HCT116 (cell line): Measurements from ENCODE around the gene RAB26. TPM values are rescaled to one million over a fixed set of nuclear protein-coding genes. Genes with fewer than 3 reads are reported as not detected.

ENCODE experiments used
- ATAC-seq: fragments of 200-7000 bp; cut with Tn5 transposase; 2 replicates; pipeline ENCODE4 v1.9.1; 2020; ENCODE audit warnings: mild to moderate bottlenecking, moderate library complexity
- BruUV-seq: library from RNA; stranded (reverse); fragments of 400-500 nt; replicated peaks from 2 replicates; lab custom pipeline; 2021; lab: Mats Ljungman, UMichigan
- CTCF ChIA-PET: fragments of 300-600 bp; sonication (Branson Sonifier 250); formaldehyde crosslinking; loops from one replicate; lab custom pipeline; 2021; ENCODE audit warnings: antibody characterized with exemption; lab: Charles Lee
- POLR2A ChIA-PET: fragments of 300-600, 350-600 bp; sonication (Branson Sonifier 250); formaldehyde crosslinking; loops from one replicate; lab custom pipeline; 2021; ENCODE audit warnings: antibody characterized with exemption; lab: Charles Lee
- RAD21 ChIA-PET, 2 experiments: fragments of 300-600 bp; sonication (Branson Sonifier 250); formaldehyde crosslinking; loops; one replicate each; lab custom pipeline; 2023; ENCODE audit warnings: low total read pairs in 2 of 2; ENCODE audit not compliant: uncharacterized antibody in 2 of 2, unreplicated experiment in 2 of 2, low non-redundant PET in 1 of 2; lab: Charles Lee
- DNase-seq: peaks from one replicate; pipeline ENCODE4 v3.0.0-alpha.2; 2010; ENCODE audit warnings: low read depth, low spot score
- H2AFZ ChIP-seq: fragments of 200-600 bp; shearing (Covaris generic), sonication (generic); 2 replicates; pipeline ENCODE4 v1.6.1; 2017; ENCODE audit warnings: low read depth, mixed run types, mixed read lengths, antibody characterized with exemption, low read length; ENCODE audit not compliant: poor library complexity, severe bottlenecking
- H3K27ac ChIP-seq: 2 replicates; pipeline ENCODE4 v1.5.1; 2012; ENCODE audit warnings: low read depth, low read length
- H3K27me3 ChIP-seq: fragments of 200-600 bp; sonication (generic); 2 replicates; pipeline ENCODE4 v1.6.1; 2016; ENCODE audit warnings: mixed run types, low read length, mixed read lengths; ENCODE audit not compliant: insufficient read depth
- H3K36me3 ChIP-seq, 2 experiments: fragments of 200-500 bp in 1 of 2; fragments of 200-600 bp in 1 of 2; sonication (Bioruptor generic) in 1 of 2; sonication (generic) in 1 of 2; 2 replicates each; pipeline versions ENCODE4 v1.5.1 to v1.6.1; 2014 to 2016; ENCODE audit warnings: low read length in 2 of 2, inconsistent platforms in 1 of 2, mixed read lengths in 1 of 2, mixed run types in 1 of 2; ENCODE audit not compliant: insufficient read depth in 2 of 2, control insufficient read depth in 1 of 2
- H3K4me1 ChIP-seq, 2 experiments: fragments of 200-600 bp in 1 of 2; sonication (generic) in 1 of 2; 2 replicates each; pipeline versions ENCODE4 v1.5.1 to v1.6.1; 2012 to 2017; ENCODE audit warnings: low read length in 2 of 2, inconsistent platforms in 1 of 2, mild to moderate bottlenecking in 1 of 2, mixed read lengths in 1 of 2, mixed run types in 1 of 2, moderate library complexity in 1 of 2; ENCODE audit not compliant: insufficient read depth in 2 of 2, control insufficient read depth in 1 of 2
- H3K4me2 ChIP-seq: fragments of 200-600 bp; sonication (generic); 2 replicates; pipeline ENCODE4 v1.6.1; 2017; ENCODE audit warnings: mixed run types, low read length, mixed read lengths
- H3K4me3 ChIP-seq, 2 experiments: fragments of 200-600 bp in 1 of 2; sonication (generic) in 1 of 2; replicated peaks in 1 of 2; 2 replicates each; pipeline ENCODE4 v1.5.1; 2011 to 2016; ENCODE audit warnings: low read length in 2 of 2, control low read depth in 1 of 2, low read depth in 1 of 2, mild to moderate bottlenecking in 1 of 2, mixed read lengths in 1 of 2, mixed run types in 1 of 2
- H3K79me2 ChIP-seq: fragments of 200-600 bp; sonication (generic); 2 replicates; pipeline ENCODE4 v1.6.1; 2017; ENCODE audit warnings: mild to moderate bottlenecking, mixed run types, low read length, moderate library complexity, mixed read lengths; ENCODE audit not compliant: insufficient read depth
- H3K9ac ChIP-seq: fragments of 200-600 bp; sonication (generic); 2 replicates; pipeline ENCODE4 v1.6.1; 2016; ENCODE audit warnings: low read length, mixed read lengths
- H3K9me2 ChIP-seq: fragments of 200-600 bp; sonication (generic), shearing (Covaris generic); 2 replicates; pipeline ENCODE4 v1.6.1; 2017; ENCODE audit warnings: mixed run types, mild to moderate bottlenecking, moderate library complexity; ENCODE audit not compliant: insufficient read depth
- H3K9me3 ChIP-seq, 2 experiments: fragments of 200-500 bp in 1 of 2; fragments of 200-600 bp in 1 of 2; sonication (Bioruptor generic) in 1 of 2; sonication (generic) in 1 of 2; 2 replicates each; pipeline ENCODE4 v1.6.1; 2014 to 2017; ENCODE audit warnings: low read length in 2 of 2, mixed read lengths in 2 of 2, inconsistent platforms in 1 of 2, low read depth in 1 of 2, mild to moderate bottlenecking in 1 of 2, mixed run types in 1 of 2, moderate library complexity in 1 of 2; ENCODE audit not compliant: control insufficient read depth in 1 of 2, insufficient read depth in 1 of 2
- H4K20me1 ChIP-seq: fragments of 200-600 bp; sonication (generic), shearing (Covaris generic); 2 replicates; pipeline ENCODE4 v1.6.1; 2017; ENCODE audit warnings: mixed run types, mild to moderate bottlenecking, moderate library complexity; ENCODE audit not compliant: insufficient read depth
- CEBPB ChIP-seq: IDR thresholded peaks from 2 replicates; pipeline ENCODE4 v1.6.1; 2012; ENCODE audit warnings: low read depth
- CTCF ChIP-seq, 3 experiments: fragments of 200-600 bp in 1 of 3; sonication (generic) in 1 of 3; IDR thresholded peaks in 2 of 3; conservative IDR thresholded peaks in 1 of 3; 2 replicates each; pipeline ENCODE4 v1.5.1; 2012 to 2017; ENCODE audit warnings: low read depth in 2 of 3, low read length in 2 of 3, antibody characterized with exemption in 1 of 3, borderline replicate concordance in 1 of 3, control low read depth in 1 of 3, mild to moderate bottlenecking in 1 of 3, mixed read lengths in 1 of 3, mixed run types in 1 of 3, moderate library complexity in 1 of 3; ENCODE audit not compliant: insufficient read depth in 1 of 3
- EGR1 ChIP-seq: IDR thresholded peaks from 2 replicates; pipeline ENCODE4 v1.6.1; 2012; ENCODE audit warnings: low read depth
- ELF1 ChIP-seq: IDR thresholded peaks from 2 replicates; pipeline ENCODE4 v1.6.1; 2012; ENCODE audit warnings: low read depth, borderline replicate concordance
- REST ChIP-seq: IDR thresholded peaks from 2 replicates; pipeline ENCODE4 v1.6.1; 2012; ENCODE audit warnings: low read depth
- intact Hi-C: fragments of 100-400 bp; cut with micrococcal nuclease; formaldehyde crosslinking; loops from 2 replicates; pipeline ENCODE4 v1.10.0; 2022
- total RNA-seq: library from RNA; stranded (reverse); gene quantifications from one replicate; pipeline ENCODE4 v1.2.1, GENCODE V29; 2021; ENCODE audit not compliant: unreplicated experiment
- TF ChIP-seq, protein P1 (sequence below): IDR thresholded peaks from 2 replicates; pipeline ENCODE4 v1.6.1; 2012

Gene RAB26
- total RNA-seq, 1 experiment from 2014 or later = 44.9 TPM

DNA sequence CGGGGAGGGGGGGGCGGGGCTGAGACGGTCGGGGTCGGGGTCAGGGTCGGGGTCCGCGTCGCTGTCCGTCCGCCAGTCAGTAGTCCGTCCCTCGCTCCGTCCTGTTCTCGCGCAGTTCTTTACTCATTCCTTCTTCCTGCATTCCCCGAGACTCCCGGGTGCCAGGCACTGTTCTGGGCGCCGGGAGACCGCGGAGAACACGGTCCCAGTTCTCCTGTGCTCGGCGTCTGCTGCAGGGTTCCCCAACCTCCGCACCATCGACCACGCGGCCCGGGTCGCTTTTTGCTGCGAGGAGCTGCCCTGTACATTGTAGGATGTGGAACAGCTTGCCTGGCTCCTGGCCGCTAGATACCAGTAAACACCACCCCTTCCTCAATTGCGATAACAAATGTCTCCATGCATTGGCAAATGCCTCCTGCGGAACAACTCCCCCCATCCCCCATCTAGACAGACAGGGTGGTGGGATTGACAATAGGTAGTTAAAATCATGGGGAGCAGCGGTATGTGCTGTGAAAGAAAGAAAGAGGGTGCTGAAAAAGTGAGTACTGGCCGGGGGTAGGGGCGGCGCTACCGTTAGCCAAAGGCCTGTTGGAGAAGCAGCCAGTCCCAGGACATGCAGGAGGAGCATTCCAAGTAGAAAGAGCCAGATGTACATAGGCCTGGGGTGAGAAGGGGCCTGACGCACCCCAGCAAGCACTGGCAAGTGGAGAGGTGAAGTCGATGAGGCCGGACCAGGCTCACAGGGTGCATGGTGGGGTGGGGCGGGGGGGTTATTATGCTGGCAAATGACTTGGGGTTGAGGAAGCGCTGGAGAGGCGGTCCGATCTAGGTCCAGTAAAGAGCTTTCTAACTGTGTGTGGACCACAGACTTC is 7.8 kb downstream of the RAB26 start:
- peak overlapping the region; percentile 80 for H3K27ac ChIP-seq
- BruUV-seq = TSS peak; percentile 66

More for the DNA sequence above, 7.8 kb downstream of the RAB26 start:
- ChIA-PET RAD21 (interaction anchor here in 1 of 2 experiments (0.7 kb wide), 1 partner anchor 16 kb away, joined by 3 read pairs; no protein-coding TSS in a partner anchor), CTCF (interaction anchor here (0.9 to 1.2 kb wide), 3 partner anchors 16 to 133 kb away, joined by 3 to 11 read pairs (median 5); partner anchors contain the start of gene ECI1), POLR2A (interaction anchor here (0.7 to 1.8 kb wide), 44 partner anchors 8 to 867 kb away, joined by 3 to 21 read pairs (median 5); partner anchors contain the start of genes CEMP1, ECI1, HCFC1R1 and MLST8)
- Histone ChIP-seq H3K27me3 (no peaks in the 10 kb centered on the region), H3K4me1 (peaks cover 44 to 73% of the 10 kb centered on the region in 2 experiments), H2AFZ (no peak overlapping the region), H3K4me2 (peak overlapping the region; percentile 97), H4K20me1 (no peaks in the 10 kb centered on the region; the same call in 1 of the 2 replicates), H3K79me2 (peaks cover 87% of the 10 kb centered on the region), H3K9me3 (no peaks in the 10 kb centered on the region), H3K9me2 (no peaks in the 10 kb centered on the region), H3K9ac (peak overlapping the region; percentile 98), H3K36me3 (peaks cover 0 to 32% of the 10 kb centered on the region in 2 experiments; a peak in 2 of 4 replicates), H3K4me3 (peak overlapping the region; percentile 98 to 100)
- intact Hi-C loops = loop anchor here (5.0 kb wide), 1 partner anchor 866 kb away; the partner anchor contains the start of genes HCFC1R1, THOC6 and TNFRSF12A
- ATAC-seq (peak; percentile 0; the same call in 1 of the 2 replicates), DNase-seq (no peak)
- TF ChIP-seq REST = no peak
- TF ChIP-seq CTCF (IDR thresholded peaks at IDR 0.05 in 2 of 3, conservative IDR thresholded peaks at IDR 0.05 in 1 of 3; ENCODE audit: borderline replicate concordance in 1 of 3, insufficient read depth in 1 of 3, low read depth in 2 of 3, low read length in 2 of 3) = no peak
- TF ChIP-seq CEBPB = no peak
- TF ChIP-seq, protein P1, sequence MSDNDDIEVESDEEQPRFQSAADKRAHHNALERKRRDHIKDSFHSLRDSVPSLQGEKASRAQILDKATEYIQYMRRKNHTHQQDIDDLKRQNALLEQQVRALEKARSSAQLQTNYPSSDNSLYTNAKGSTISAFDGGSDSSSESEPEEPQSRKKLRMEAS = no peak
- no peak for TF ChIP-seq EGR1
- no peak for TF ChIP-seq ELF1
